ENCODE results near the gene GPATCH2L.

DNA sequence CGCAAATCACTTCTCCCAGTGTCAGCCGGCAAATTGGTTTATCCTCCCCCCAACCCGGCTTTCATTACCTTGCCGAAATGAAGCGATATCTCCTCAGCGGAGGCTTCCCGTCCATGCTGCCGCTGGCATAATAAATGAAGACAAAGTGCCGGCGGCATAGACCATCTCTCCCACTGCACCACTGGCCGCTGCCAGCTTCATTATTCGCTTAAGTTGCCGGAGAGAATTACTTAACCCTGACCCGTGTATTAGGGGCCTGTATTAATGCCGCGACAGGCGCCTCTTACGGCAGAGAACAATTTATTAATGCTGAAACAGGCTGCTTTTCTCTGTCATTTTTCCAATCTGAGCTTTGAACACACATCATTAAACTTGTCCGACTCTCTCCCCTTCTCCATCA lies 17.5 kb upstream of the GPATCH2L start:
- TF ChIP-seq, protein P1, sequence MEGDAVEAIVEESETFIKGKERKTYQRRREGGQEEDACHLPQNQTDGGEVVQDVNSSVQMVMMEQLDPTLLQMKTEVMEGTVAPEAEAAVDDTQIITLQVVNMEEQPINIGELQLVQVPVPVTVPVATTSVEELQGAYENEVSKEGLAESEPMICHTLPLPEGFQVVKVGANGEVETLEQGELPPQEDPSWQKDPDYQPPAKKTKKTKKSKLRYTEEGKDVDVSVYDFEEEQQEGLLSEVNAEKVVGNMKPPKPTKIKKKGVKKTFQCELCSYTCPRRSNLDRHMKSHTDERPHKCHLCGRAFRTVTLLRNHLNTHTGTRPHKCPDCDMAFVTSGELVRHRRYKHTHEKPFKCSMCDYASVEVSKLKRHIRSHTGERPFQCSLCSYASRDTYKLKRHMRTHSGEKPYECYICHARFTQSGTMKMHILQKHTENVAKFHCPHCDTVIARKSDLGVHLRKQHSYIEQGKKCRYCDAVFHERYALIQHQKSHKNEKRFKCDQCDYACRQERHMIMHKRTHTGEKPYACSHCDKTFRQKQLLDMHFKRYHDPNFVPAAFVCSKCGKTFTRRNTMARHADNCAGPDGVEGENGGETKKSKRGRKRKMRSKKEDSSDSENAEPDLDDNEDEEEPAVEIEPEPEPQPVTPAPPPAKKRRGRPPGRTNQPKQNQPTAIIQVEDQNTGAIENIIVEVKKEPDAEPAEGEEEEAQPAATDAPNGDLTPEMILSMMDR (IDR thresholded peaks at IDR 0.05; ENCODE audit: low read length) = no peak
- TF ChIP-seq EZH2phosphoT487 (IDR thresholded peaks at IDR 0.05; ENCODE audit: low read length) (no peak), EZH2 (optimal IDR thresholded peaks at IDR 0.05; ENCODE audit: low read depth, low read length) (no peak)
